Adipocyte (in vitro differentiated cells): ENCODE data around the gene SLC31A1.
"Not testable (repeated sequence)": the region's sequence is repeated elsewhere in the genome, so short reads cannot be mapped to it uniquely, and the experiment has no call there.

Source experiments
- DNase-seq: peaks from one replicate; pipeline ENCODE4 v3.0.0-alpha.2; 2015; ENCODE audit warnings: low read depth
- H3K27me3 ChIP-seq: replicated peaks from 2 replicates; pipeline ENCODE4 v1.7.0; 2013; ENCODE audit warnings: mild to moderate bottlenecking, low read length, moderate library complexity; ENCODE audit not compliant: control insufficient read depth, insufficient read depth
- H3K36me3 ChIP-seq: 2 replicates; pipeline ENCODE4 v1.7.0; 2013; ENCODE audit warnings: low read length, mild to moderate bottlenecking, moderate library complexity; ENCODE audit not compliant: control insufficient read depth, insufficient read depth, severe bottlenecking
- H3K4me1 ChIP-seq: 2 replicates; pipeline ENCODE4 v1.7.0; 2013; ENCODE audit warnings: mild to moderate bottlenecking, low read length, moderate library complexity; ENCODE audit not compliant: control insufficient read depth, insufficient read depth
- H3K4me3 ChIP-seq: 2 replicates; pipeline ENCODE4 v1.7.0; 2013; ENCODE audit warnings: mild to moderate bottlenecking, low read length, moderate library complexity
- H3K9ac ChIP-seq: 2 replicates; pipeline ENCODE4 v1.7.0; 2013; ENCODE audit warnings: mild to moderate bottlenecking, low read length, moderate library complexity
- H3K9me3 ChIP-seq: 2 replicates; pipeline ENCODE4 v1.7.0; 2013; ENCODE audit warnings: mild to moderate bottlenecking, low read length, moderate library complexity; ENCODE audit not compliant: control insufficient read depth

The SLC31A1 gene

DNA sequence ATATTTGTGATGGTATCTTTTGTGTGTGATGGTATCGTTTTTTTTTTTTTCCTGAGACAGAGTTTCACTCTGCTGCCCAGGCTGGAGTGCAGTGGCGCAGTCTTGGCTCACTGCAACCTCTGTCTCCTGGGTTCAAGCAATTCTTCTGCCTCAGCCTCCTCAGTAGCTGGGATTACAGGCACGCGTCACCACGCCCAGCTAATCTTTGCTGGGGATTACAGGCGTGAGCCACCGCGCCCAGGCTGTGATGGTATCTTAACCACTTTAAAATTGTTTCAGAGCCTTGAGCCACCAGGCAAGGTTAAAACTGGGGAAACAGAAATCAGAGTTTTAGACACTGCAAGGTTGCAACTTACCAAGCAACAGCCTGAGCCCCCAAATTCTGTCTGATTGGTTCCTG, 74.9 kb downstream of the SLC31A1 start:
- not testable (repeated sequence) for H3K9me3 ChIP-seq, H3K9ac ChIP-seq, DNase-seq, H3K4me3 ChIP-seq
- H3K36me3 ChIP-seq: peaks cover 20% of the 10 kb centered on the region
- peaks cover 15% of the 10 kb centered on the region for H3K27me3 ChIP-seq
- H3K4me1 ChIP-seq: peaks cover 20% of the 10 kb centered on the region

DNA sequence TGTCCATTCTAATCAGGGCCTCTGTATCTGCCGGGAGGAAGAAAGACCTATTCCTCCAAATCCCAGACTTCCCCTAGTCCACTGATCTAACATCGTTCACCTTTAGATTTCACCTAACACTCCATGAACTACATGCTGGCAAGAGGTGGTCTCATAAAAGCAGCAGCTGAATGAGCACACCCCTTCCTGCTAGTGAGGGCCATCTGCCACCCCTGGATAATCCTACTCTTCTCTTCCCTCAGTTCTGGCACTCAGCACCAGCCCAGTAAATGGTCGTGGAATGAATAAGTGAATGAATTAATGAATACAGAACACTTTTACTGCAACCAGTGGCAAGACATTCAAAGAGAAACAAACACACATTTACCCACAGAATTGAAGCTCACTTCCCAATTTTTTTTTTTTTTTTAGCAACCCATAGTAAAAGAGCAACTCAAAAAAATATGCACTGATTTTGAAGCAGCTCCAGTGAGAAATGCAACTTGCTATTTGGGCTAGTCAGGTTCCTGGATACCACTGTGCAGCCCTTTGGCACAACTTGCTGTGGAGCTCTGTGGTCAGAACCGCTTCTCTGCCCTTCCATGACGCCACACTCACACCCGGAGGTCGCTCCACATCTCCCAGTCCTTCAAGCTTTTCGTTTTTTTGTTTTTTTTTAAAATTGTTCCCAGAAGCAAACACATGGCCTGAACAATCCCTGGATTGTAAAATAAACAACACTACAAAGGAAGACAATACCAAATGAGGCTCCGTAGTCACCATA, 75.6 kb downstream of the SLC31A1 start:
- H3K9ac ChIP-seq: no peak overlapping the region
- H3K4me3 ChIP-seq: no peak overlapping the region
- H3K27me3 ChIP-seq: peaks cover 15% of the 10 kb centered on the region
- H3K4me1 ChIP-seq: peaks cover 20% of the 10 kb centered on the region
- peaks cover 13% of the 10 kb centered on the region for H3K36me3 ChIP-seq
- H3K9me3 ChIP-seq: no peaks in the 10 kb centered on the region
- DNase-seq: no peak

DNA sequence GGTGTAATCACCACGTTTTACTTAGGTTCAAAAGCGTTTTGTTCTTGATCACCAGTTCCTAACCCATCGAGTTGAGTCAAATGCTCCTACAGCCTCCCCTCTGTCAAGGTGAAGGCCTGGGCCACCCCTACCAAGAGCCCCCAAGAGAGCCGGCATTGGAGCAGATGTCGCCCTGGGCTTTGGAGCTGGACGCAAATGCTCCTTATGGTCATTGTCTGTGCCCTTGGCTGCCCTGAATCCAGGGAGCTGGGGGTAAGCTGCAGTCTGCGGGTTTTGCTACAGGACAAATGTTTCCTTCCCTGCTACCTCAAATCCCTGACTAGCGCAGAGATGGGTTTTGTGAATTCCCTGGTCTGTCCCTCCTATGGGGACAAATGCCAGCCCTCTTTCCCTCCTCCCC, 77.0 kb downstream of the SLC31A1 start:
- H3K4me1 ChIP-seq: peaks cover 9% of the 10 kb centered on the region
- no peak overlapping the region for H3K4me3 ChIP-seq
- no peaks in the 10 kb centered on the region for H3K36me3 ChIP-seq
- DNase-seq: no peak
- no peak overlapping the region for H3K9ac ChIP-seq
- H3K27me3 ChIP-seq: peaks cover 15% of the 10 kb centered on the region
- no peaks in the 10 kb centered on the region for H3K9me3 ChIP-seq

DNA sequence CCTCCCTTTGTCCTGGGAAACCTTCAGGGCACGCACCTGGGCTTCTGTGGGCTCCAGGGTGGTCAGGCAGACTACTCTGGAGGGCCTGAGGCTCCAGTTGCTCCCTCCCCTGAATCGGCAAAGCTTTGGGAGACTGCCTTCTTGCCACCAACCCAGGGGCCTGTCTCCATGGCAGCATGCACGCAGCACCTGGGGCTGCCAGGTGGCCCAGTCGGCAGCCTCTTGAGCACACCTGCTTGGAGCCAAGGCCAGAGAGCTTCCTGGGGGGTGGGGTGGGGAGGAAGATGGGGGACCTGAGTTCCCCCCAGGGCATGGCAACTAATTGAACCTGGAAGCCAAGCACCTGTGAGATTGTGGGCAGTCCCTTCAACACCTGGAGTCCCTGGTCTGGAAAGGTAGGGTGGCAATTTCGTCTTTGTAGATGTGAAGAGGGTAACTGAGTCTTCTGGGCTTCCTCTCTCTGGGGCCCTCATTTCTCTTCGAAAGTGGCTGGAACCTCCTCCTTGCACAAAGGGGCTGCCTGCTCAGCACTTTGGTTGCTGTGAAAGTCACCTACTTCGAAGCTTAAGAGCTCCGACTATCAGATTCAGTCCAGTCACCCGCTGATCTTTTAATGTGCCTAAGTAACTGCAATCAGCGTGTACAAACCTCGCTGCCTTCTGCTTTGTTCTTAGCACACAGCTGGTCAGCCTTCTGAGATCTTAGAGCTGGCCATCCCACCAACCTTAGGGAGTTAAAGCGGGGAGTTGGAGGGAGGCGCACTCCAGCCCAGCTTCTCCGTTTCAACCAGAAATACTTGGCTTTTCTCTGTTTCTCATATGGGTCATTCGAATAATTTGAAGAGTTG, 77.8 kb downstream of the SLC31A1 start:
- Histone ChIP-seq H3K4me1 (peaks cover under 1% of the 10 kb centered on the region), H3K27me3 (peaks cover 15% of the 10 kb centered on the region), H3K9ac (no peak overlapping the region)

DNA sequence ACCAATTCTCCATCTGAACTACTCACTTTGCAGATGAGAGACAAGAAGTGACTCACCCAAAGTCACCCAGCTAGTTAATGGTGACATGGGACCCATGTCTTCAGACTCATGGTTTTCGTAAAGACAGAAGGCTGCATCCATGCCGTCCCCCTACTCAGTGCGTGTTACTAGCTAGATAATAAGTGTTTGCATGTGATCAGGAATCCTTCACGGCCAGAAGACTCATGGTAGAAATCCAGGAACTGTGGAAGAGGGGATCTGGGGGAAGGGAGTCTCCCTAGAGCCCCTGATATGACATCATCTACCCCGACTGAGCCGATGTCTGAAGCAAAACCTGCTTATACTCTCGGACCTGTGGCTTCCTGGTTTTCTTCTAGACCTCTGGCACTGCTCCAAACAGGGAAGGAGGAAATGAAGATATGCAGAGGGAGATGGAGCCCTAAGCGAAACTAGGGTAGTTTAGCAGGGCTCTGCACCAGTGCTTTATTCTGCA, 78.5 kb downstream of the SLC31A1 start:
- no peak for DNase-seq

More for the DNA sequence above, 77.8 kb downstream of the SLC31A1 start:
- H3K36me3 ChIP-seq: no peaks in the 10 kb centered on the region
- H3K9me3 ChIP-seq: no peaks in the 10 kb centered on the region
- H3K4me3 ChIP-seq: no peak overlapping the region
- DNase-seq: no peak

DNA sequence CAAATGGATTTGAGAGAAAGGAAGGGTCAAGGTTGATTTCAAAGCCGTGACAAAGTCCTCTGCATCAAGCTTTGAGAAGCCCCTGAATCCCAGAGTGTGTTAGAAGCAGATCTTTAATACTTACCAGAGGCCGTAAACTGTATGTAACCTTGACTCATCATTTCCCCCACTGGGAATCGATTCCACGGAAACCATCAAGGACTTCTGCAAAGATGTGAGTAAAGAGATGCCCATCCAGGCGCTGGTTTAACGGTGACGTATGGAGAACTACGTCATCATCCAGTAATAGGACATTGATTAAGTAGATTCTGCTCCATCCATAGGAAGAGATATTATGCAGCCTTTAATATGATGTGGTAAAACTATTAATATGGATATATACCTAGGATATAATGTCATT, 80.2 kb downstream of the SLC31A1 start:
- no peak for DNase-seq
- no peak overlapping the region for H3K9ac ChIP-seq
- no peaks in the 10 kb centered on the region for H3K4me1 ChIP-seq
- H3K4me3 ChIP-seq: no peak overlapping the region
- no peaks in the 10 kb centered on the region for H3K9me3 ChIP-seq
- H3K36me3 ChIP-seq: no peaks in the 10 kb centered on the region
- peaks cover 15% of the 10 kb centered on the region for H3K27me3 ChIP-seq

More for the DNA sequence above, 78.5 kb downstream of the SLC31A1 start:
- Histone ChIP-seq H3K9ac (no peak overlapping the region), H3K4me1 (no peaks in the 10 kb centered on the region), H3K36me3 (no peaks in the 10 kb centered on the region), H3K9me3 (no peaks in the 10 kb centered on the region), H3K4me3 (no peak overlapping the region), H3K27me3 (peaks cover 15% of the 10 kb centered on the region)

DNA sequence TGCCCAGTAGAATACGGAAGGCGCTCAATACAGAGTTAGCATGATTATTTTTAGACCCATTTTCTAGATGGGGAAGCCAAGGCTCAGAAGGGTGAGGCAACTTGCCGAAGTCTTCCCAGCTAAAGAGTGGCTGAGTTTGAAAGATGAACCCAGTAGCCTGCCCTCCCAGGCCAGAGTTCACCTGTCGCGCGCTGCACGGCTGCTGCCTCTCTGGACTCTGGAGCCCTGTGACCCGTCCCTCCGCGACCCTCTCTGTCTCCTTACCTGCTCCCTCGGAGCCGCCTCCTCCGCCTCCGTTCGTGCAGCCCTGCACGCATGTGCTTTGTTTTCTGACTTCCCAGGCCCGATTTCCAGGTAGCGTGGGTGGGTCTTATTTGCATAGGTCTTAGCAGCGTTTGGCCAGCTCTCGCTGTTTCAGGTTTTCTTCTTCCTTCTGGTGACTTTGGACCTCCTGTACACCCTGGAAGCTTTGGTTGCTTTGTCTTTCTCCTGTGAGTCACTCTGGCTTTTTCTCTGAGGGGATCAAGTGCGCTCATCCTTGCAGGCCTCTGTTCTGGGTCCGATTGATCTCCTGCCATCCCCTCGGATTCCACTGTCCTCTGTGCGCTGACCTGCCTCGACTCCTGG, 81.6 kb downstream of the SLC31A1 start, which contains the start of gene RNF183:
RNF183 (minus strand) TSS at position 585 of the 627 bp plus-strand sequence. CDS start 5,192 bp downstream, outside the sequence.
- H3K27me3 ChIP-seq: peaks cover 15% of the 10 kb centered on the region
- H3K9me3 ChIP-seq: no peaks in the 10 kb centered on the region
- no peaks in the 10 kb centered on the region for H3K4me1 ChIP-seq
- no peak within 1 kb of the TSS for H3K9ac ChIP-seq
- H3K36me3 ChIP-seq: no peaks in the 10 kb centered on the region
- no peak within 1 kb of the TSS for H3K4me3 ChIP-seq
- DNase-seq: no peak

DNA sequence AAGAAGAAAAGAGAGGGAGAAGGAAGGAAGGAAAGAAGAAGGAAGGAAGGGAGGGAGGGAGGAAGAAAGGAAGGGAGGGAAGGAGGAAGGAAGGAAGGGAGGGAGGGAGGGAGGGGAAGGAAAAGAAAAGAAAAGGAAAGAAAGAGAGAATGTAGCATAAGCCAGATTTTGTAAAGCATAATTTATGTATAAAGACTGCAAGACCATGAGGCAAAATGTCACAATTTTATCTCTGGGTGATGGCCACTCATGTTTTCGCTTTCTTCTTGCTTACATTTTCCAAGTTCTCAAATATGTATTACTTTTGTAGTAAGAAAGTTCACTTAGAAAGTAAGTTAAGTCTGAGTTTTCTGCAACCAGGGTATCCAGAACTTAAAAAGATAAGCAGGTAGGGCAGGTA, 85.2 kb downstream of the SLC31A1 start:
- Histone ChIP-seq H3K9me3 (no peaks in the 10 kb centered on the region), H3K27me3 (no peaks in the 10 kb centered on the region), H3K4me1 (no peaks in the 10 kb centered on the region), H3K9ac (no peak overlapping the region), H3K4me3 (no peak overlapping the region), H3K36me3 (no peaks in the 10 kb centered on the region)
- no peak for DNase-seq

DNA sequence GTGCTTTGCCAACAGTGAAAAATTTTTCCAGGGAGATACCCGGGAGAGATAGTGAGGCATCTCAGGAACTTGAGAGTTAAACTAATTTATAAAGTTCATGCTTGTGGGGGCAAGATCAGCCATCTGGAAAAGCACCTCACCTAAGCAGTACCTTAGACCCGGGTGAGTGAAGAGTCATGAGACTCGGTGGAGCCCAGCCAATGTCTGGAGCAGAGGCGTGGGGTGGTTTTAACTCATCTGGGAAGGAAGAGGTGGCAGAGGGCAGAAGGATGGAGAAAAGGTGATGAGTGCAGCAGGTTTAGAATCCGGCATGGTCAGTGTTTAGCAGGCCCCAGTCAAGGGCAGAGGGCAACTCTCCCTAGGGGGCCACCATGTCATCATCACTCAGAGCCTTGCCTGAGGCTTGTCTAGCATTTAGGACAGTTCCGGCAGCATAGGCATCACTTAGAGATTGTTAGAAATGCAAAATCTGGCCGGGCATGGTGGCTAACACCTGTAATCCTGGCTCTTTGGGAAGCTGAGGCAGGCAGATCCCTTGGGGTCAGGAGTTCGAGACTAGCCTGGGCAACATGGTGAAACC, 86.1 kb downstream of the SLC31A1 start:
- H3K36me3 ChIP-seq: no peaks in the 10 kb centered on the region
- no peak overlapping the region for H3K4me3 ChIP-seq
- no peak overlapping the region for H3K9ac ChIP-seq
- no peaks in the 10 kb centered on the region for H3K27me3 ChIP-seq
- H3K4me1 ChIP-seq: no peaks in the 10 kb centered on the region
- DNase-seq: no peak
- no peaks in the 10 kb centered on the region for H3K9me3 ChIP-seq

DNA sequence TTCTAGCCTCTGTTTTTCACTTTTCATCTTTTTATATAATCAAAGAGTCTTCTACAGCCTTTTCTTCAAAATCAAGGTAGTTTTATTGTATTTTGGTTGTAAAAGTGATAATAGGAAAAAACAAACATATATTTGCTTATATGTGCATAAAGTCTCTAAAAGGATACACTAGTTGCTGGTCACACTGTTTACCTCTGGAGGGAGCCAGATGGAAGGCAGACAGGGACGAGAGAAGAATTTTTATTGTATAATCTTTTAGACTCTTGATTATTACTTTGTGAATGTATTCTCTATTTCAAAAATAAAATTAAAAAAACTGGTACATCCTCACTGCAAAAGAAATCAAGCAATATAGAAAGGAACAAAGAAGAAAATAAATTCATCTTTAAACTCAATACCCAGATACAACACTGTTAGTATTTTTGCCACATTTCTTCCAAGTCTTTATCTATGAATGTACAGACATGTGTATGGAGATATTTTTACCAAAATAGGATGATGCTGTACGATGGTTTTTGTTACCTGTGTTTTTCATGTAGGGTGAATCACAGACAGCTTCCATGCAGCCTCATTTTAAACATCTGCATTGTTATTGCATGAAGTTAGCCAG, 88.0 kb downstream of the SLC31A1 start:
- H3K4me3 ChIP-seq: no peak overlapping the region
- DNase-seq: peak; percentile 82

More for the DNA sequence above, 88.0 kb downstream of the SLC31A1 start:
- Histone ChIP-seq H3K9me3 (no peaks in the 10 kb centered on the region), H3K9ac (no peak overlapping the region), H3K36me3 (no peaks in the 10 kb centered on the region), H3K4me1 (no peaks in the 10 kb centered on the region), H3K27me3 (no peaks in the 10 kb centered on the region)
